ENCODE measurements around the gene IFFO2.

DNA sequence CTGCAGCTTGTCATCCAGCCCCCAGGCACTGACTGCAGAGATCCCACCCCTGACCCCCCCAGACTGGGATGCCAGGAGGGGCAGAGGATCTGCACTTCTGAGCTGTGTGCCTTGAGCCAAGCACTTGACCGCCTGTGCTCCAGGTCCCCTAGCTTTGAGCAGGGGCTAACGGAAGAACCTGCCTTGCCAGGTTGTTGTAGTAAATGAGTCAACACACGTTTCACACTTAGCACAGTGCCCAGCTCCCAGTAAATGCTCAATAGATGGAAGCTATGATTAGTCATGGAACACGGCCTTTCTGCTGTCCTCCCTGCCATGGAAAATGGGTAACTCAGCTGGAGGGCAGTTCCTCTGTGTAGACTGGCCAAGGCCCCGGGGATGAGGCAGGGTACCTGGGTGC, 24.1 kb downstream of the IFFO2 start:
- TF ChIP-seq YY1 (IDR thresholded peaks at IDR 0.05; ENCODE audit: insufficient read depth, insufficient read length) (no peak), ZNF274 (IDR thresholded peaks at IDR 0.05; ENCODE audit: low read depth, low read length) (no peak), SUZ12 (IDR thresholded peaks at IDR 0.05; ENCODE audit: extremely low read depth, insufficient read depth, insufficient read length) (no peak)
